Upper lobe of left lung (tissue), 4 donors: ENCODE results near the gene SAPCD1.

Experiments used
- CTCF ChIP-seq, 6 experiments: fragments of 450-650 bp in 4 of 6; fragments of 200-600 bp in 2 of 6; sonication (generic) in 2 of 6; IDR thresholded peaks; one replicate each; pipeline ENCODE4 v1.5.1; 2016 to 2019; ENCODE audit warnings: antibody characterized with exemption in 6 of 6
- EP300 ChIP-seq, 4 donors: sonication (generic); formaldehyde crosslinking; IDR thresholded peaks; one replicate each; pipeline ENCODE4 v1.5.1; 2017; ENCODE audit warnings: antibody characterized with exemption in 4 of 4, control low read depth in 2 of 4
- POLR2AphosphoS5 ChIP-seq, 2 donors: sonication (generic); formaldehyde crosslinking; IDR thresholded peaks; one replicate each; pipeline ENCODE4 v1.5.1; 2017; ENCODE audit warnings: antibody characterized with exemption in 2 of 2

DNA sequence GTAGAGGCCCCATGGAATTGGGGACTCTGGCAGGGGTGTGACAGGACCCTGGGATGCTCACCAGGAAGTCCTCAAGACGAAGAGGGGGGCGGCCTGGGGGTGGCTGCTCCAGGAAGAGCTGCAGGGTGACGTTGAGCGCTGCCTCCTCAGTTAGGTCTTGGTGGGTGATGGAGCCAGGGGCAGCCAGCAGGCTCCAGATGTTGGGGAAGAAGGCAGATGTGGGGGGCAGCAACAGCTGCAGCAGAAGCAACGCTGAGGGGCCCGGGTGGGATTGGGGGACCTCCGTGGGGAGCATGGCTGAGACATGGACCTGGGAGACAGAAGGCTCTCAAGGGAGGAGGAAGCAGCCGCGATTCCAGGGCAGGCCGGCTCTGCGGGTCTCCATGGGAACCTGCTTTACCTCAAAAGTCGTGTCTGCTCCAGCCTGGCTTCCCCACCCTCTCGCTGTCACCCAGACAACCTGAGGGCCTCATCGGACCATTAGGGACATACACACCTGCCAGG lies 14.1 kb downstream of the SAPCD1 start:
- TF ChIP-seq EP300 (IDR thresholded peaks at IDR 0.05) = no peak
- no peak for TF ChIP-seq CTCF (IDR thresholded peaks at IDR 0.05)
- no peak for TF ChIP-seq POLR2AphosphoS5 (IDR thresholded peaks at IDR 0.05)
